Left renal pelvis (tissue), 4 donors: Measurements from ENCODE around the gene ATOH8. TPM values are rescaled to one million over a fixed set of nuclear protein-coding genes. Genes with fewer than 3 reads are reported as not detected.

Source experiments
- DNase-seq, 4 donors: peaks; one replicate each; pipeline ENCODE4 v3.0.0-alpha.2; 2013; ENCODE audit warnings: low read depth in 4 of 4, low spot score in 3 of 4
- polyA plus RNA-seq, 4 donors: library from polyadenylated mRNA; unstranded; fragments of 120-200 nt; gene quantifications; one replicate each; pipeline ENCODE4 v1.2.1, GENCODE V29; 2013; ENCODE audit not compliant: insufficient read length in 4 of 4

Gene ATOH8
- polyA plus RNA-seq, 4 donors: 13.6 to 15.6 (median 14.5) TPM

GRCh38 chr2:85767803-85768665, 14.2 kb downstream of the ATOH8 start:
- DNase-seq: no peak

GRCh38 chr2:85768713-85769112, 14.9 kb downstream of the ATOH8 start:
- no peak for DNase-seq

GRCh38 chr2:85769236-85769982, 15.6 kb downstream of the ATOH8 start:
- no peak for DNase-seq

- no peak for DNase-seq
Observed at GRCh38 chr2:85769983-85770362, 16.2 kb downstream of the ATOH8 start.

DNA sequence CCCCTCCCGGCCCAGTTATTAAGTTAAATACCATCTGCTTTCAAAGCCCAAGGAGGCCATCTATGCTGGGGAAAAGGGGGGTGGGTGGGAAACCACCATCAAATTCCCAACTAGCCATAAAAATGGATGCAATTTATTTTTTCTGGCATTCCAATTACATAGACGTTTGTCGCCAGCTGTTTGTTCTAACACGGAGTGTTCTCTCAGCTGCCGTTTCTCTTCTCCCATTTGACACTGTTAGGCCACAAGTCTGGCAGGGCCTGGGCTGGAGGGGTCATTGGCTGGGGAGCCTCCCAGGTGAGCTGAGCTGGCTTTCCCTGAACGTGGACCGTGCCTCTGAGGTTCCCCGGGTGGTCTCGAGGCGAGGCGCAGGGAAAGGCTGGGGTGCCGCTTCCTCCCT, 16.6 kb downstream of the ATOH8 start:
- no peak for DNase-seq

DNA sequence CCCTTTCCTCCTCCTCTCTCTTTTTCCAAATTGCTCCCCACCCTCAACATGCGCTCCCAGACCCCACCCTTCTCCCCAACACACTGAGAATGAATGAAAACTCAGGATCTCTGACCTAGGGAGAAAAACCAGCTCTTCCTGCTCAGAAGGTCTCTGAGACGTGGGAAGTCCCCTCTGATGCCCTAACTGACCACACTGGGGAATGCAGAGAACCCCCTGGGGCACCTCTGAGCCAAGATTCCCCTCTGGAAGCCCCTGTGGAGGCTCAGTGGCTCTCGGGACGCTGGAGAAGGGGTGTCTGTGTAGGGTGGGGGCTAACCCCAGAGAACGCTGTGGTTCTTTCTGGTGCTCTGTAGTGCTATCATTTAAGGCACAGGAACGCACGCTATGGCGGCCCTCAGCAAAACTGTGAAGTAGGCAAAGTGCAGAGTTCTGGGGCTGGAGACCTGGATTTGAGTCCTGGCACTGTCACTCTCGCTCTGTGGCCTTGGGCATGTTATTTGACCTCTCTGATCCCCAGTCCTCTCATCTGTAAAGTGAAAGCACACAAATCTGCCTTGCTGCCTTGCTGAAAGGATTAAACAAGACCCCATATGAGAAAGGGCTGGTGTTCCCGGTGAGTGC, 17.1 kb downstream of the ATOH8 start:
- DNase-seq: no peak

GRCh38 chr2:85771486-85771885, 17.7 kb downstream of the ATOH8 start:
- no peak for DNase-seq

DNA sequence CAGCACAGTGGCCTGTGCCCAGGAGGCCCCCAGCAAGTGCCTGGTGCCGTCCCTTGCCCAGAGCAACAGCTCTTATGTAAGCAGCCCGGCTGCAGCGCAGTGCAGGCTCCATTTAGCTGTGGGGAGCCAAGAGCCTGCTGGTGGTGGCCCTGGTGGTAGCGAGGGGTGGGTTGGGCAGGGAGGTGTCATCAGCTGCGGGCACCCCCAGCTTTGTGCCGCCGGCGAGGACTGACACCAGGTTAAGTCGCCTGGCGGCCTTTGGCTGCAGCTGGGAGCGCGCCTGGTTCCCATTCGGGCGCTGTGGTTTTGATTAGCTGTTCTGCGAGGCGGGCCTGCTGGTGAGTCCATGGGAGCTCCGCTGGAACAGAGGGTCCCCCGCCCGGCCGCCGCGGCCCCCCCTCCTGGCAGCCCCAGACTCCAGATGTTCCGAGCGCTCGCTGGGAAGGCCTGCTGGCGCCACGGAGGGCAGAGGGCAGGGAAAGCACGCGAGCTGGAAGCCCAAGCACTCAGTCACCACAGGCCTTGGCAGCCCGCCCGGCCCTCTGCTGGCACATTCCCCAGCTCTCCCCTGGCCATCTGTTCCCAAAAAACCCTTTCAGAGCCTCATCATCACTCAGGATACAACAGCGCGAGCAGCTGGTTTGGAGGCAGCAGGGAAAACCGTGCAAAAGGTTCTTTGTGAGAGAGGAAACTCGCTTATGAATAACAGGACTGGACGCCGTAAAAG, 18.4 kb downstream of the ATOH8 start:
- peak; percentile 89 to 94 (median 92) for DNase-seq

GRCh38 chr2:85772841-85773491, 19.2 kb downstream of the ATOH8 start:
- no peak for DNase-seq

DNA sequence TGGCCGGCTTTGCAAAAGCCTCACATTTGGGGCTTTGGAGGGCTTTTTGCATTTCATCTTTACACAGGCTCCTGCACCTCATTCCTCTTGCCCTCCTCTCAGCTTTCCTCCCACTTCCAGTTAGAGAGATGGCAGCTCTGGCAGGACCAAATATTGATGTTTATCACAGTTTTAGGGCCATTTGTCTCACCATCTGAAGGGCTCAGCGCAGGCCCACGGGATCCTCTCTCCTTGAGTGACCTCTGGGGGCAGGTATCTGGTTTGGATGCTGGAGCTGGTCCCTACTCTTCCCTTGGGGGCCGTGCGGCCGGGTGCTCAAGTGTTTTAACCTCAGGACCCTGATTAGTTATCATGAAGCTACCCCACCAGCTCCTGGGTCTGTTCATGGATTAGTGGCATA, 19.9 kb downstream of the ATOH8 start:
- no peak for DNase-seq

GRCh38 chr2:85774126-85774978, 20.6 kb downstream of the ATOH8 start:
- DNase-seq: no peak

GRCh38 chr2:85775406-85776381, 21.9 kb downstream of the ATOH8 start:
- no peak for DNase-seq

DNA sequence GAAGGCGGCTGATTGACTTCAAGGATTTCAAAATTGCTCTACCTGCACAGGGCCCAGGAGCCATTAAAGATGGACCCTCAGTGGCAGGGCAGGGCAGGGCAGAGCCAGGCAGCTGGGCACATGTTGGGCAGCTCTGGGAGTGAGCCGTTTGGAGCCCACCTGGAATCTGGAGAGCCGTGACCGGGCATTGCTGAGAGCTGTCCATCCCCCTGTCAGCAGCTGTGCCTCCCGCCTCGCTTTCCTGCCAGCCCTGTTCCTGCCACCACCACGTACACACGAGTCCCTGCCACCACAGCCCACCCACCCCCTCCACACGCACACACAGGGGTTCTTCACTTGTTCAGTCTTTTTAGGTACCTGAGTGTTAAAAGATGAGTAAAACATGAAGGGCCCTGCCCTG, 22.9 kb downstream of the ATOH8 start:
- DNase-seq: no peak

DNA sequence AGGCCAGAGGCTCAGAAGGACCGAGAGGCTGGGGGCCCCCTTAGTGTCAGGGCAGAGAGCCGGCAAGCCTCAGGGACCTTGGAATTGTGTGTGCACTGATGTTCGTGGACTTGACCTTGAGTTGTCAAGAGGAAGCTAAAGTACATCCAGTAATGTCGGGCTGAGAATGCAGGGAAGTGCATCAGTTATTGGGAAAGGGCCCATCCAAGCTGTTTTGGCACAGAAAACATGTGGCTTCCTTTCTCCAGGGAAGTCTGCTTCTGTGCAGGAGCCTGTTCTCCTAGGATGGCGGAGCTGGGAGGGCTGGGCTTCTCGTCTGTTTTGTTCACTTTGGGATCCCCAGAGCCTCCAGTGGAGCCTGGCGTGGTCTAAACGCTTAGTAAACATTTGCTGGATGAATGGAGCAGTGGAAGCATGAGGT, 23.7 kb downstream of the ATOH8 start:
- DNase-seq: no peak

GRCh38 chr2:85778646-85779379, 25.0 kb downstream of the ATOH8 start:
- no peak for DNase-seq

- DNase-seq: no peak
Observed at GRCh38 chr2:85779641-85780315, 26.0 kb downstream of the ATOH8 start.
